C4-2B (cell line): Measurements from ENCODE around the gene PTCSC3.

ENCODE experiments used
- ZFX ChIP-seq: fragments of 450-650 bp; IDR thresholded peaks from 2 replicates; pipeline ENCODE4 v1.6.1; 2017
- TF ChIP-seq, protein P1 (sequence below): fragments of 450-650 bp; conservative IDR thresholded peaks from 2 replicates; pipeline ENCODE4 v1.5.1; 2017; ENCODE audit warnings: mild to moderate bottlenecking

DNA sequence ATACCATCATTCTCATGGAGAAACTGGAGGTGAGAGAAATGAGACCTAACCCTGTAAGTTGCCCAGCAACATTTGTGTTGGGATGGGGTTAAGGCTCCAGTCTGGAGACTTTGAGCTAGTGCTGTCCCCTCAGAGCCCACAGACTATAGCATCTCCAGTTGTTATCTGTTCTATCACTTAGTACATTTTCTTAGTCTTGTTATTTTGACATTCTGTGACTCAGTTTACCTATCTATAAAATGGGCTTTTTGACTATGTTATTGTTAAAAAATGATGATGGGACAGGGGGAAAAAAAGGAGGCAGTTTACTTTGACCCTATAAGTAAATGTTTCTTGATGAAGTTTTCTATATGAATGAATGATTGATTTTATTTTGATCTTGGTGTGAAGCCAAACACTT lies 45.8 kb upstream of the PTCSC3 start:
- TF ChIP-seq ZFX, result no peak
- TF ChIP-seq, protein P1, sequence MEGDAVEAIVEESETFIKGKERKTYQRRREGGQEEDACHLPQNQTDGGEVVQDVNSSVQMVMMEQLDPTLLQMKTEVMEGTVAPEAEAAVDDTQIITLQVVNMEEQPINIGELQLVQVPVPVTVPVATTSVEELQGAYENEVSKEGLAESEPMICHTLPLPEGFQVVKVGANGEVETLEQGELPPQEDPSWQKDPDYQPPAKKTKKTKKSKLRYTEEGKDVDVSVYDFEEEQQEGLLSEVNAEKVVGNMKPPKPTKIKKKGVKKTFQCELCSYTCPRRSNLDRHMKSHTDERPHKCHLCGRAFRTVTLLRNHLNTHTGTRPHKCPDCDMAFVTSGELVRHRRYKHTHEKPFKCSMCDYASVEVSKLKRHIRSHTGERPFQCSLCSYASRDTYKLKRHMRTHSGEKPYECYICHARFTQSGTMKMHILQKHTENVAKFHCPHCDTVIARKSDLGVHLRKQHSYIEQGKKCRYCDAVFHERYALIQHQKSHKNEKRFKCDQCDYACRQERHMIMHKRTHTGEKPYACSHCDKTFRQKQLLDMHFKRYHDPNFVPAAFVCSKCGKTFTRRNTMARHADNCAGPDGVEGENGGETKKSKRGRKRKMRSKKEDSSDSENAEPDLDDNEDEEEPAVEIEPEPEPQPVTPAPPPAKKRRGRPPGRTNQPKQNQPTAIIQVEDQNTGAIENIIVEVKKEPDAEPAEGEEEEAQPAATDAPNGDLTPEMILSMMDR, result no peak
